ENCODE results near the gene TAGAP. TPM values are rescaled to one million over a fixed set of nuclear protein-coding genes. Genes with fewer than 3 reads are reported as not detected.

Gene TAGAP
- total RNA-seq, 1 experiment from 2014 or later = 0.30 TPM

- ChIA-PET RAD21 (ENCODE audit: low non-redundant PET in 1 of 2, low total read pairs in 2 of 2, uncharacterized antibody in 2 of 2, unreplicated experiment in 2 of 2) (no interaction called here), CTCF (no interaction called here), POLR2A (no interaction called here)
- Histone ChIP-seq H3K9ac (ENCODE audit: low read length) (no peak overlapping the region), H3K4me3 (replicated peaks in 1 of 2; ENCODE audit: low read depth in 1 of 2, low read length in 2 of 2) (no peak overlapping the region), H3K36me3 (ENCODE audit: control insufficient read depth in 1 of 2, insufficient read depth in 2 of 2, low read length in 2 of 2) (no peaks in the 10 kb centered on the region), H3K9me3 (ENCODE audit: control insufficient read depth in 1 of 2, insufficient read depth in 1 of 2, low read depth in 1 of 2, low read length in 2 of 2) (no peaks in the 10 kb centered on the region), H3K27me3 (ENCODE audit: insufficient read depth, low read length) (no peaks in the 10 kb centered on the region), H2AFZ (ENCODE audit: low read depth, low read length, poor library complexity, severe bottlenecking) (no peak overlapping the region), H3K79me2 (ENCODE audit: insufficient read depth, low read length) (no peaks in the 10 kb centered on the region), H3K27ac (ENCODE audit: low read depth, low read length) (no peak overlapping the region), H4K20me1 (ENCODE audit: insufficient read depth) (no peaks in the 10 kb centered on the region), H3K4me1 (ENCODE audit: control insufficient read depth in 1 of 2, insufficient read depth in 2 of 2, low read length in 2 of 2) (no peaks in the 10 kb centered on the region), H3K9me2 (ENCODE audit: insufficient read depth) (no peaks in the 10 kb centered on the region), H3K4me2 (ENCODE audit: low read length) (no peak overlapping the region)
- intact Hi-C loops (cut with micrococcal nuclease) = no loop called here
- BruUV-seq (replicated peaks) = no TSS peak
- no peak for DNase-seq (ENCODE audit: low read depth, low spot score)
- no peak for ATAC-seq
- TF ChIP-seq, protein P1, sequence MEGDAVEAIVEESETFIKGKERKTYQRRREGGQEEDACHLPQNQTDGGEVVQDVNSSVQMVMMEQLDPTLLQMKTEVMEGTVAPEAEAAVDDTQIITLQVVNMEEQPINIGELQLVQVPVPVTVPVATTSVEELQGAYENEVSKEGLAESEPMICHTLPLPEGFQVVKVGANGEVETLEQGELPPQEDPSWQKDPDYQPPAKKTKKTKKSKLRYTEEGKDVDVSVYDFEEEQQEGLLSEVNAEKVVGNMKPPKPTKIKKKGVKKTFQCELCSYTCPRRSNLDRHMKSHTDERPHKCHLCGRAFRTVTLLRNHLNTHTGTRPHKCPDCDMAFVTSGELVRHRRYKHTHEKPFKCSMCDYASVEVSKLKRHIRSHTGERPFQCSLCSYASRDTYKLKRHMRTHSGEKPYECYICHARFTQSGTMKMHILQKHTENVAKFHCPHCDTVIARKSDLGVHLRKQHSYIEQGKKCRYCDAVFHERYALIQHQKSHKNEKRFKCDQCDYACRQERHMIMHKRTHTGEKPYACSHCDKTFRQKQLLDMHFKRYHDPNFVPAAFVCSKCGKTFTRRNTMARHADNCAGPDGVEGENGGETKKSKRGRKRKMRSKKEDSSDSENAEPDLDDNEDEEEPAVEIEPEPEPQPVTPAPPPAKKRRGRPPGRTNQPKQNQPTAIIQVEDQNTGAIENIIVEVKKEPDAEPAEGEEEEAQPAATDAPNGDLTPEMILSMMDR (IDR thresholded peaks at IDR 0.05 in 2 of 3, conservative IDR thresholded peaks at IDR 0.05 in 1 of 3; ENCODE audit: borderline replicate concordance in 1 of 3, insufficient read depth in 1 of 3, low read depth in 2 of 3, low read length in 2 of 3) = no peak
- TF ChIP-seq ZFX (IDR thresholded peaks at IDR 0.05) = no peak
- no peak for TF ChIP-seq EZH2phosphoT487 (IDR thresholded peaks at IDR 0.05; ENCODE audit: borderline replicate concordance)
- TF ChIP-seq, protein P2, sequence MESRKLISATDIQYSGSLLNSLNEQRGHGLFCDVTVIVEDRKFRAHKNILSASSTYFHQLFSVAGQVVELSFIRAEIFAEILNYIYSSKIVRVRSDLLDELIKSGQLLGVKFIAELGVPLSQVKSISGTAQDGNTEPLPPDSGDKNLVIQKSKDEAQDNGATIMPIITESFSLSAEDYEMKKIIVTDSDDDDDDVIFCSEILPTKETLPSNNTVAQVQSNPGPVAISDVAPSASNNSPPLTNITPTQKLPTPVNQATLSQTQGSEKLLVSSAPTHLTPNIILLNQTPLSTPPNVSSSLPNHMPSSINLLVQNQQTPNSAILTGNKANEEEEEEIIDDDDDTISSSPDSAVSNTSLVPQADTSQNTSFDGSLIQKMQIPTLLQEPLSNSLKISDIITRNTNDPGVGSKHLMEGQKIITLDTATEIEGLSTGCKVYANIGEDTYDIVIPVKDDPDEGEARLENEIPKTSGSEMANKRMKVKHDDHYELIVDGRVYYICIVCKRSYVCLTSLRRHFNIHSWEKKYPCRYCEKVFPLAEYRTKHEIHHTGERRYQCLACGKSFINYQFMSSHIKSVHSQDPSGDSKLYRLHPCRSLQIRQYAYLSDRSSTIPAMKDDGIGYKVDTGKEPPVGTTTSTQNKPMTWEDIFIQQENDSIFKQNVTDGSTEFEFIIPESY (IDR thresholded peaks at IDR 0.05; ENCODE audit: extremely low read depth, insufficient replicate concordance, low read length) = no peak
- no peak for TF ChIP-seq ZNF274 (IDR thresholded peaks at IDR 0.05; ENCODE audit: low read depth, low read length)
- no peak for TF ChIP-seq JUND (IDR thresholded peaks at IDR 0.05)
Observed at GRCh38 chr6:159089909-159090308, 45.1 kb upstream of the TAGAP start.

All from HCT116 (cell line).